ENCODE data around the gene DDO. TPM values are rescaled to one million over a fixed set of nuclear protein-coding genes. Genes with fewer than 3 reads are reported as not detected.

DDO gene
- total and polyA plus RNA-seq, 2 of the 4 experiments (the other 2 are of a cell fraction): 0.15 to 0.18 TPM

- no peaks in the 10 kb centered on the region for H3K4me1 ChIP-seq (ENCODE audit: control insufficient read depth, insufficient read depth, low read length)
- no peak overlapping the region for H2BK15ac ChIP-seq (ENCODE audit: low read depth, low read length)
- dilution Hi-C loops (cut with HindIII; ENCODE audit: low sequenced_read_pairs, unreplicated experiment) (no loop called here), intact Hi-C loops (cut with micrococcal nuclease) (no loop called here), in situ Hi-C loops (cut with MboI; ENCODE audit: low sequenced_read_pairs) (no loop called here)
- H3K27ac ChIP-seq (ENCODE audit: insufficient read depth, low read length): no peak overlapping the region
- no peak overlapping the region for H2AK5ac ChIP-seq (ENCODE audit: low read depth, low read length)
- H2BK5ac ChIP-seq (ENCODE audit: low read depth, low read length, poor library complexity, severe bottlenecking): no peak overlapping the region
- H2AK9ac ChIP-seq (replicated peaks; ENCODE audit: low read depth, low read length, poor library complexity): no peak overlapping the region
- WGBS, 2 experiments (ENCODE audit: extremely low coverage in 2 of 2, insufficient read length in 1 of 2): 40% methylated on average over 1 of the region's 2 CpGs; no CpG with 5 or more reads in 1 of the 2 experiments
- ChIA-PET POLR2A (ENCODE audit: unreplicated experiment) (no interaction called here), CTCF (interaction anchor here (1.6 kb wide), 1 partner anchor 9 kb away, joined by 5 read pairs; no protein-coding TSS in a partner anchor)
- H3K9ac ChIP-seq (ENCODE audit: low read depth, low read length): no peak overlapping the region
- no peak overlapping the region for H3K56ac ChIP-seq (ENCODE audit: extremely low read depth, insufficient read depth, low read length)
- H3K4me3 ChIP-seq (ENCODE audit: insufficient read depth, low read depth, low read length): no peak overlapping the region
- TF ChIP-seq POLR2A (IDR thresholded peaks at IDR 0.05; ENCODE audit: low read depth, low read length) (no peak), MAZ (IDR thresholded peaks at IDR 0.05; ENCODE audit: borderline replicate concordance, low read depth, low read length) (no peak), MAFK (IDR thresholded peaks at IDR 0.05; ENCODE audit: low read depth, low read length) (no peak), BHLHE40 (IDR thresholded peaks at IDR 0.05; ENCODE audit: low read depth, low read length) (no peak), CEBPB (IDR thresholded peaks at IDR 0.05; ENCODE audit: low read depth, low read length) (no peak), NFE2L2 (IDR thresholded peaks at IDR 0.05; ENCODE audit: low read depth, low read length) (no peak), FOS (IDR thresholded peaks at IDR 0.05; ENCODE audit: low read depth, low read length) (no peak), USF2 (IDR thresholded peaks at IDR 0.05; ENCODE audit: low read depth, low read length) (no peak), CHD1 (IDR thresholded peaks at IDR 0.05; ENCODE audit: low read depth, low read length) (no peak), RAD21 (IDR thresholded peaks at IDR 0.05; ENCODE audit: low read length) (no peak), ELK1 (IDR thresholded peaks at IDR 0.05; ENCODE audit: borderline replicate concordance, low read depth, low read length) (no peak), RFX5 (IDR thresholded peaks at IDR 0.05; ENCODE audit: low read depth, low read length) (no peak), MXI1 (IDR thresholded peaks at IDR 0.05; ENCODE audit: borderline replicate concordance, low read depth, low read length) (no peak), RCOR1 (IDR thresholded peaks at IDR 0.05; ENCODE audit: insufficient replicate concordance, low read length) (no peak), SMC3 (IDR thresholded peaks at IDR 0.05; ENCODE audit: low read depth, low read length) (no peak), CTCF (conservative IDR thresholded peaks at IDR 0.05; ENCODE audit: low read depth, low read length) (no peak)
- H2BK120ac ChIP-seq (ENCODE audit: low read depth, low read length): no peak overlapping the region
- H3K27me3 ChIP-seq (ENCODE audit: control insufficient read depth, insufficient read depth, low read length): peaks cover 41% of the 10 kb centered on the region
- H3K9me1 ChIP-seq (ENCODE audit: insufficient read depth, low read length): no peaks in the 10 kb centered on the region
- no peak overlapping the region for H2BK20ac ChIP-seq (ENCODE audit: low read depth, low read length)
- H3K18ac ChIP-seq (ENCODE audit: low read depth, low read length): no peak overlapping the region
- H3K23ac ChIP-seq (ENCODE audit: low read depth, low read length): no peak overlapping the region
- no peak overlapping the region for H3K14ac ChIP-seq (replicated peaks; ENCODE audit: low read depth, low read length)
- H4K91ac ChIP-seq (ENCODE audit: insufficient read depth, low read depth, low read length): no peak overlapping the region
- no peak overlapping the region for H3K4me2 ChIP-seq (ENCODE audit: low read depth, low read length)
- no peaks in the 10 kb centered on the region for H4K20me1 ChIP-seq (ENCODE audit: insufficient read depth, low read length)
- H4K8ac ChIP-seq (ENCODE audit: low read depth in 2 of 2, low read length in 2 of 2): no peak overlapping the region
- H3K9me3 ChIP-seq (ENCODE audit: control insufficient read depth, insufficient read depth, low read length): peaks cover 3% of the 10 kb centered on the region
- no peaks in the 10 kb centered on the region for H3K36me3 ChIP-seq (ENCODE audit: control insufficient read depth, insufficient read depth, low read length)
- no peaks in the 10 kb centered on the region for H3K79me1 ChIP-seq (ENCODE audit: low read depth in 1 of 2, low read length in 2 of 2)
- no peak overlapping the region for H3K4ac ChIP-seq (ENCODE audit: low read depth, low read length)
- DNase-seq (no peak), ATAC-seq (ENCODE audit: low read depth) (no peak)
- no peak overlapping the region for H2AFZ ChIP-seq (replicated peaks; ENCODE audit: low read length, poor library complexity)
- H4K5ac ChIP-seq (ENCODE audit: low read depth, low read length): no peak overlapping the region
- BruUV-seq (replicated peaks): no TSS peak
Measured at GRCh38 chr6:110366256-110366655, 49.1 kb downstream of the DDO start.
